ENCODE results near the gene JMJD1C.

JMJD1C gene

GRCh38 chr10:63173468-63174232, 292.1 kb downstream of the JMJD1C start:
- Histone ChIP-seq H3K4me1 (ENCODE audit: control insufficient read depth, insufficient read depth, low read length) (peaks cover 18% of the 10 kb centered on the region), H3K36me3 (ENCODE audit: control insufficient read depth, insufficient read depth, low read length, severe bottlenecking) (peaks cover 80% of the 10 kb centered on the region), H3K4me3 (ENCODE audit: low read length) (no peak overlapping the region), H3K9me3 (ENCODE audit: control insufficient read depth, low read length) (no peaks in the 10 kb centered on the region), H3K9ac (ENCODE audit: low read length) (no peak overlapping the region), H3K27me3 (replicated peaks; ENCODE audit: control insufficient read depth, insufficient read depth, low read length) (no peaks in the 10 kb centered on the region)
- DNase-seq (ENCODE audit: low read depth), result no peak

DNA sequence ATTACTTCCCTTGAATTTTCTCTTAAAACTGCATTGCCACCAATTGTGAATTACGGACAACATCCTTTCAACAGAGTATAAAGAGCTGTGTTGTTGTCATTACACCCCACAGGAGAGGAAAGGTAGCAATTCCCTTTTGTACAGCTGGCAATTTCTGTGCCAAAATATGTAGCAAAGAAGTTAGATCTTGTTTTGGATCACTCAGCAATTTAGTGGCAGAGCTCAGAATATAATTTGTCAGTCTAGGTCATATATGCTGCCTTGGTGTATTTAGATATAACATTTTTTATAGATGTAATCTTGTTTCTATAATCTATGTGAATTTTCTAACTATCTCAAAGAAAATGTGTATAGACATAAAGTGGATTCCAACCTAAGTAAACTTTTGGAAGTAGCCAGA, 293.9 kb downstream of the JMJD1C start:
- Histone ChIP-seq H3K9ac (ENCODE audit: low read length) (no peak overlapping the region), H3K36me3 (ENCODE audit: control insufficient read depth, insufficient read depth, low read length, severe bottlenecking) (peaks cover 81% of the 10 kb centered on the region), H3K27me3 (replicated peaks; ENCODE audit: control insufficient read depth, insufficient read depth, low read length) (no peaks in the 10 kb centered on the region), H3K4me1 (ENCODE audit: control insufficient read depth, insufficient read depth, low read length) (peaks cover 29% of the 10 kb centered on the region), H3K9me3 (ENCODE audit: control insufficient read depth, low read length) (no peaks in the 10 kb centered on the region), H3K4me3 (ENCODE audit: low read length) (no peak overlapping the region)
- no peak for DNase-seq (ENCODE audit: low read depth)

DNA sequence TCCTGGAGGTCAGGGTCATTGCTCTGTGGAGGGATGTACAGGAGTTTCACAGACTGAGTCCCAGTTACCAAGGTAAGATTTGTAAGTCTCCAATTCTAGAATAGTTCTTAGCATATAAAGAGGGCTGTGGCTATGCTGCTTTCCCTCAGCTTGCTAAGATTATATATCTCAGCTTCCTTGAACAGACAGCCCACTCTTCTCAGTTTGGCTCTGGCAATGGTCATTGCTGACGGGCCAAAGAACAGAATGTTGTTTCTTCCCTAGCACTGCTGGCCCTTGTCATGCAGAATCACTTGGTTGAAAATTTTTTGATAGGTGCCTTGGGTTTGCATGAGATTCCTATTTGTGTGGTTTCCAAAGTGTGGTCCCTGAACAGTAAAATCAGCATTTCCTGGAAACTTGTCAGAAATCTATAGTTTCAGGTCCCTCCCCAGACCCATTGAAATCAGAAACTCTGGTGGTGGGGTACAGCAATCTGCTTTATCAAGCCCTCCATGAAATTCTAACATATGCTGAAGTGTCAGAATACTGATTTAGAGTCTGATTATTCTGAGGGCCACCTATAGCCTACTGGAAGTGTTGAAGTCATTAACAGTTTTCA, 294.4 kb downstream of the JMJD1C start:
- no peaks in the 10 kb centered on the region for H3K9me3 ChIP-seq (ENCODE audit: control insufficient read depth, low read length)
- no peak for DNase-seq (ENCODE audit: low read depth)
- H3K27me3 ChIP-seq (replicated peaks; ENCODE audit: control insufficient read depth, insufficient read depth, low read length), result no peaks in the 10 kb centered on the region
- H3K9ac ChIP-seq (ENCODE audit: low read length), result no peak overlapping the region
- peaks cover 30% of the 10 kb centered on the region for H3K4me1 ChIP-seq (ENCODE audit: control insufficient read depth, insufficient read depth, low read length)
- no peak overlapping the region for H3K4me3 ChIP-seq (ENCODE audit: low read length)
- peaks cover 75% of the 10 kb centered on the region for H3K36me3 ChIP-seq (ENCODE audit: control insufficient read depth, insufficient read depth, low read length, severe bottlenecking)

- peaks cover 70% of the 10 kb centered on the region for H3K36me3 ChIP-seq (ENCODE audit: control insufficient read depth, insufficient read depth, low read length, severe bottlenecking)
- no peaks in the 10 kb centered on the region for H3K27me3 ChIP-seq (replicated peaks; ENCODE audit: control insufficient read depth, insufficient read depth, low read length)
- no peak overlapping the region for H3K9ac ChIP-seq (ENCODE audit: low read length)
- H3K9me3 ChIP-seq (ENCODE audit: control insufficient read depth, low read length), result no peaks in the 10 kb centered on the region
- DNase-seq (ENCODE audit: low read depth), result no peak
- peaks cover 30% of the 10 kb centered on the region for H3K4me1 ChIP-seq (ENCODE audit: control insufficient read depth, insufficient read depth, low read length)
- H3K4me3 ChIP-seq (ENCODE audit: low read length), result no peak overlapping the region
Measured at GRCh38 chr10:63169624-63170023, 296.2 kb downstream of the JMJD1C start.

GRCh38 chr10:63168821-63169462, 296.8 kb downstream of the JMJD1C start:
- Histone ChIP-seq H3K9me3 (ENCODE audit: control insufficient read depth, low read length) (no peaks in the 10 kb centered on the region), H3K27me3 (replicated peaks; ENCODE audit: control insufficient read depth, insufficient read depth, low read length) (no peaks in the 10 kb centered on the region), H3K36me3 (ENCODE audit: control insufficient read depth, insufficient read depth, low read length, severe bottlenecking) (peaks cover 66% of the 10 kb centered on the region), H3K9ac (ENCODE audit: low read length) (peak overlapping the region; percentile 5), H3K4me1 (ENCODE audit: control insufficient read depth, insufficient read depth, low read length) (peaks cover 34% of the 10 kb centered on the region), H3K4me3 (ENCODE audit: low read length) (no peak overlapping the region)
- DNase-seq (ENCODE audit: low read depth), result peak; percentile 32

DNA sequence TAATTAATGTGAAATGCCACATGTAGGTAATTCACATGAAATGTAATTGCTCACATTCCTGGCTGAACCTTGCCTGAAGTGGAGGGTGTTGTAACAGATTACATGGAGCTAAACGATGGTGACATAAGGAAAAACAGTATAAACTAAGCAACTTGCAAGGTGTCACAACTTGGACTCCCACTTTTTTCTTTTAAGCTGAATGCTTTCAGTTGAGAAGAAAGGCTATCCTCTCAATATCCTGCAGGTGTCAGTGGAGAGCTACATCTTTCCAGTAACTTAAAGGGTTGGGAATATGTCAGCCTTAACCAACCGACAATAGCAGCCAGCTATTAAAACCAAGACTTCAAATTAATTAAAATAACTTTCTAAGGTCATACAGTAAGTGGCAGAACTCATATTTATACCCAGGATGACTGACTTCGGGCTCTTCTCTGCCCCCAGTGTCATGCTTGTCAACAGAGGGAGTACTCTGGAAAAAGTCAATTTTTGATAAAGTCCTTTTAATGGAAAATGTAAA, 299.0 kb downstream of the JMJD1C start:
- H3K9me3 ChIP-seq (ENCODE audit: control insufficient read depth, low read length), result no peaks in the 10 kb centered on the region
- no peak overlapping the region for H3K4me3 ChIP-seq (ENCODE audit: low read length)
- H3K27me3 ChIP-seq (replicated peaks; ENCODE audit: control insufficient read depth, insufficient read depth, low read length), result no peaks in the 10 kb centered on the region
- peaks cover 53% of the 10 kb centered on the region for H3K36me3 ChIP-seq (ENCODE audit: control insufficient read depth, insufficient read depth, low read length, severe bottlenecking)
- peaks cover 37% of the 10 kb centered on the region for H3K4me1 ChIP-seq (ENCODE audit: control insufficient read depth, insufficient read depth, low read length)
- DNase-seq (ENCODE audit: low read depth), result peak; percentile 89
- no peak overlapping the region for H3K9ac ChIP-seq (ENCODE audit: low read length)

GRCh38 chr10:63165249-63165648, 300.5 kb downstream of the JMJD1C start:
- H3K36me3 ChIP-seq (ENCODE audit: control insufficient read depth, insufficient read depth, low read length, severe bottlenecking), result peaks cover 38% of the 10 kb centered on the region
- no peaks in the 10 kb centered on the region for H3K27me3 ChIP-seq (replicated peaks; ENCODE audit: control insufficient read depth, insufficient read depth, low read length)
- H3K9me3 ChIP-seq (ENCODE audit: control insufficient read depth, low read length), result no peaks in the 10 kb centered on the region
- peaks cover 30% of the 10 kb centered on the region for H3K4me1 ChIP-seq (ENCODE audit: control insufficient read depth, insufficient read depth, low read length)
- no peak overlapping the region for H3K9ac ChIP-seq (ENCODE audit: low read length)
- H3K4me3 ChIP-seq (ENCODE audit: low read length), result no peak overlapping the region
- no peak for DNase-seq (ENCODE audit: low read depth)

GRCh38 chr10:63164166-63164623, 301.6 kb downstream of the JMJD1C start:
- H3K9me3 ChIP-seq (ENCODE audit: control insufficient read depth, low read length), result no peaks in the 10 kb centered on the region
- peaks cover 24% of the 10 kb centered on the region for H3K4me1 ChIP-seq (ENCODE audit: control insufficient read depth, insufficient read depth, low read length)
- H3K9ac ChIP-seq (ENCODE audit: low read length), result no peak overlapping the region
- H3K27me3 ChIP-seq (replicated peaks; ENCODE audit: control insufficient read depth, insufficient read depth, low read length), result no peaks in the 10 kb centered on the region
- no peak overlapping the region for H3K4me3 ChIP-seq (ENCODE audit: low read length)
- DNase-seq (ENCODE audit: low read depth), result no peak
- H3K36me3 ChIP-seq (ENCODE audit: control insufficient read depth, insufficient read depth, low read length, severe bottlenecking), result peaks cover 28% of the 10 kb centered on the region

- peaks cover 13% of the 10 kb centered on the region for H3K36me3 ChIP-seq (ENCODE audit: control insufficient read depth, insufficient read depth, low read length, severe bottlenecking)
- H3K4me1 ChIP-seq (ENCODE audit: control insufficient read depth, insufficient read depth, low read length), result peaks cover 14% of the 10 kb centered on the region
- DNase-seq (ENCODE audit: low read depth), result no peak
- H3K9me3 ChIP-seq (ENCODE audit: control insufficient read depth, low read length), result no peaks in the 10 kb centered on the region
- no peaks in the 10 kb centered on the region for H3K27me3 ChIP-seq (replicated peaks; ENCODE audit: control insufficient read depth, insufficient read depth, low read length)
- no peak overlapping the region for H3K9ac ChIP-seq (ENCODE audit: low read length)
- H3K4me3 ChIP-seq (ENCODE audit: low read length), result no peak overlapping the region
Measured at GRCh38 chr10:63161592-63161991, 304.2 kb downstream of the JMJD1C start.

DNA sequence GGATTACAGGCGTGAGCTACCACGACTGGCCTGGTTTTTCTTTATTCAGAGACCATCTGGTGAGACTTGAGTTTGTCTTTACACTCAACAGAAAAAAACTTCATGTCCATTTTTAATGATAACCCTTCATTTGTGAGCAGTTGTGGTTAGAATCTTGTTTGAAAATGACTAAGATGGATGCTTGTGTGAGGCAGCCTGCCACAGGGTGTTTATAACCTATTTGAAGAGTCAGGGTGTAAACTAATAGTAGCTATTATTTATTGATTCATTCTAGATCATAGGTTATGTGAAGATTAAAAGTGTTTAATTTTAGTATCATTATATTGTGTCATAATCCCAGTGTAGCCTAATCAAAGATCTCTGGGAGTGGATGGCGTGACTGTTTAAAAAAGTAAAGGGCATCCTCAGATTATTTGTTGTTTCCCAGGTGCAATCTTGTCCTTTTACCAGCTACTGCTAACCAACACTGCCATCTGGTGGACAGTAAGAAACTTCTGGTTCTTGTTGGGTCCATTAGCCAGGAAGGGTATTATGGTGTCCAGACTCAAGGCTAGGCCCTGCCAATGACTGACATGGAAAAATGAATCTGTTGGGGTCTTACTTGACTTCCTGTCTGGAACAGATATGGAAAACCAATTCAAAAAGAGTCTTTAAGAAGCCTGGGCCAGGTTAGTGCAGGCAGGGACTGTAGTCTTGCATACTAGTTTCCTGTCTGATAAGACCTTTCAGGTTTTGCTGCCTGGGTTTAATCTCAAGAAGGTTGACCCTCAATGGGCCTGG, 307.7 kb downstream of the JMJD1C start:
- peak; percentile 89 for DNase-seq (ENCODE audit: low read depth)
- Histone ChIP-seq H3K36me3 (ENCODE audit: control insufficient read depth, insufficient read depth, low read length, severe bottlenecking) (peaks cover 26% of the 10 kb centered on the region), H3K4me1 (ENCODE audit: control insufficient read depth, insufficient read depth, low read length) (peaks cover 18% of the 10 kb centered on the region), H3K9me3 (ENCODE audit: control insufficient read depth, low read length) (no peaks in the 10 kb centered on the region), H3K27me3 (replicated peaks; ENCODE audit: control insufficient read depth, insufficient read depth, low read length) (no peaks in the 10 kb centered on the region), H3K9ac (ENCODE audit: low read length) (no peak overlapping the region), H3K4me3 (ENCODE audit: low read length) (no peak overlapping the region)

DNA sequence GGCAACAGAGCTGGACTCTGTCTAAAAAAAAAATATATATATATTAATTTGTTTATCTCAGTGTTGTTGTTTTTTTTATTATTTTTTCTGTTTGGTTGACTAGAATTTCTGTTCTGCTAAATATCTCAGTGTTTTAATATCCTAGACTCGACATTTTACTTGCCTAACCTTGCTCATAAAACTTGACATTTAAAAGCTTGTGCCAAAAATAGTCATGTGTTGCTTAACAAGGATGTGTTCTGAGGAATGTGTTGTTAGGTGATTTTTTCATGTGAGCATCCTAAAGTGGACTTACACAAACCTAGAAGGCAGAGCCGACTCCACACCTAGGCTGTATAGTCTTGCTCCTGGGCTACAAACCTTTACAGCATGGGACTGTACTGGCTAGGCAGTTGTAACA, 309.5 kb downstream of the JMJD1C start:
- Histone ChIP-seq H3K9me3 (ENCODE audit: control insufficient read depth, low read length) (no peaks in the 10 kb centered on the region), H3K36me3 (ENCODE audit: control insufficient read depth, insufficient read depth, low read length, severe bottlenecking) (peaks cover 43% of the 10 kb centered on the region), H3K27me3 (replicated peaks; ENCODE audit: control insufficient read depth, insufficient read depth, low read length) (no peaks in the 10 kb centered on the region), H3K4me3 (ENCODE audit: low read length) (no peak overlapping the region), H3K9ac (ENCODE audit: low read length) (no peak overlapping the region), H3K4me1 (ENCODE audit: control insufficient read depth, insufficient read depth, low read length) (peaks cover 18% of the 10 kb centered on the region)
- no peak for DNase-seq (ENCODE audit: low read depth)

Data from adipocyte (in vitro differentiated cells).